Vagina (tissue), 2 donors: ENCODE results near the gene HSPA1B. TPM values are rescaled to one million over a fixed set of nuclear protein-coding genes. Genes with fewer than 3 reads are reported as not detected.
"Not testable (repeated sequence)": the region's sequence is repeated elsewhere in the genome, so short reads cannot be mapped to it uniquely, and the experiment has no call there.

ENCODE experiments used
- DNase-seq, 2 donors: peaks; one replicate each; pipeline ENCODE4 v3.0.0-alpha.2; 2017; ENCODE audit errors: extremely low spot score in 2 of 2
- H3K27ac ChIP-seq: fragments of 200-600 bp; sonication (generic); one replicate; pipeline ENCODE4 v1.5.1; 2019
- H3K27me3 ChIP-seq: fragments of 200-600 bp; sonication (generic); one replicate; pipeline ENCODE4 v1.5.1; 2019
- H3K36me3 ChIP-seq, 2 donors: fragments of 200-600 bp; sonication (generic); one replicate each; pipeline ENCODE4 v1.5.1; 2017 to 2019
- H3K4me1 ChIP-seq: fragments of 200-600 bp; sonication (generic); one replicate; pipeline ENCODE4 v1.5.1; 2019
- H3K4me3 ChIP-seq, 2 donors: fragments of 200-600 bp; sonication (generic); 1 replicate in 1 of 2; 2 replicates in 1 of 2; pipeline ENCODE4 v1.5.1; 2016 to 2019
- H3K9me3 ChIP-seq: fragments of 200-600 bp; sonication (generic); one replicate; pipeline ENCODE4 v1.5.1; 2019
- CTCF ChIP-seq, 3 experiments: fragments of 450-650 bp in 2 of 3; fragments of 200-600 bp in 1 of 3; sonication (generic) in 1 of 3; IDR thresholded peaks; one replicate each; pipeline ENCODE4 v1.5.1; 2017 to 2019; ENCODE audit warnings: antibody characterized with exemption in 3 of 3, mild to moderate bottlenecking in 2 of 3, moderate library complexity in 2 of 3
- POLR2A ChIP-seq, 2 donors: fragments of 450-650 bp; IDR thresholded peaks; one replicate each; pipeline ENCODE4 v1.6.1; 2017; ENCODE audit warnings: antibody characterized with exemption in 2 of 2, mild to moderate bottlenecking in 2 of 2, moderate library complexity in 2 of 2
- POLR2AphosphoS5 ChIP-seq, 2 donors: sonication (generic); formaldehyde crosslinking; IDR thresholded peaks; one replicate each; pipeline ENCODE4 v1.9.0; 2017; ENCODE audit warnings: antibody characterized with exemption in 2 of 2, mild to moderate bottlenecking in 2 of 2, low read depth in 1 of 2; ENCODE audit not compliant: insufficient read depth in 1 of 2
- intact Hi-C: fragments of 100-400 bp; cut with DNase I; formaldehyde crosslinking; loops from one replicate; pipeline ENCODE4 v1.15.1; 2023
- total RNA-seq: library from RNA; depleted of rRNA; stranded (reverse); fragments of >200 nt; gene quantifications from one replicate; pipeline ENCODE4 v1.2.3, GENCODE V29; 2016

The HSPA1B gene
- total RNA-seq, 1 donor from 2014 or later, result 466 TPM

GRCh38 chr6:31844507-31844906 lies 17.0 kb downstream of the HSPA1B start:
- Histone ChIP-seq H3K9me3 (no peaks in the 10 kb centered on the region), H3K4me3 (no peak overlapping the region), H3K4me1 (no peaks in the 10 kb centered on the region), H3K36me3 (peaks cover 0 to 11% of the 10 kb centered on the region in 2 donors), H3K27me3 (no peaks in the 10 kb centered on the region), H3K27ac (no peak overlapping the region)
- intact Hi-C loops, result no loop called here
- TF ChIP-seq POLR2A (IDR thresholded peaks at IDR 0.05) (no peak), CTCF (IDR thresholded peaks at IDR 0.05) (no peak), POLR2AphosphoS5 (IDR thresholded peaks at IDR 0.05; ENCODE audit: insufficient read depth in 1 of 2, low read depth in 1 of 2) (no peak)
- no peak for DNase-seq

GRCh38 chr6:31847276-31847978 lies 19.9 kb downstream of the HSPA1B start:
- Histone ChIP-seq H3K36me3 (no peaks in the 10 kb centered on the region), H3K27ac (no peak overlapping the region), H3K4me1 (no peaks in the 10 kb centered on the region), H3K9me3 (no peaks in the 10 kb centered on the region), H3K27me3 (no peaks in the 10 kb centered on the region), H3K4me3 (no peak overlapping the region)
- TF ChIP-seq CTCF (IDR thresholded peaks at IDR 0.05) (no peak), POLR2A (IDR thresholded peaks at IDR 0.05) (no peak), POLR2AphosphoS5 (IDR thresholded peaks at IDR 0.05; ENCODE audit: insufficient read depth in 1 of 2, low read depth in 1 of 2) (no peak)
- no peak for DNase-seq
- intact Hi-C loops, result no loop called here

GRCh38 chr6:31850765-31851484 lies 23.4 kb downstream of the HSPA1B start:
- no peaks in the 10 kb centered on the region for H3K4me1 ChIP-seq
- TF ChIP-seq CTCF (IDR thresholded peaks at IDR 0.05) (no peak), POLR2A (IDR thresholded peaks at IDR 0.05) (no peak), POLR2AphosphoS5 (IDR thresholded peaks at IDR 0.05; ENCODE audit: insufficient read depth in 1 of 2, low read depth in 1 of 2) (no peak)
- no peaks in the 10 kb centered on the region for H3K9me3 ChIP-seq
- no peaks in the 10 kb centered on the region for H3K27me3 ChIP-seq
- intact Hi-C loops, result no loop called here
- DNase-seq, result no peak
- no peak overlapping the region for H3K27ac ChIP-seq
- H3K4me3 ChIP-seq, result no peak overlapping the region
- no peaks in the 10 kb centered on the region for H3K36me3 ChIP-seq

GRCh38 chr6:31851485-31851832 lies 23.9 kb downstream of the HSPA1B start:
- no peak overlapping the region for H3K27ac ChIP-seq
- no peaks in the 10 kb centered on the region for H3K36me3 ChIP-seq
- TF ChIP-seq POLR2AphosphoS5 (IDR thresholded peaks at IDR 0.05; ENCODE audit: insufficient read depth in 1 of 2, low read depth in 1 of 2) (no peak), CTCF (IDR thresholded peaks at IDR 0.05) (no peak), POLR2A (IDR thresholded peaks at IDR 0.05) (no peak)
- H3K4me3 ChIP-seq, result no peak overlapping the region
- DNase-seq, result no peak
- H3K4me1 ChIP-seq, result no peaks in the 10 kb centered on the region
- H3K27me3 ChIP-seq, result no peaks in the 10 kb centered on the region
- intact Hi-C loops, result no loop called here
- H3K9me3 ChIP-seq, result no peaks in the 10 kb centered on the region

- intact Hi-C loops, H3K9me3 ChIP-seq, H3K27ac ChIP-seq, DNase-seq, H3K27me3 ChIP-seq, H3K4me1 ChIP-seq, H3K36me3 ChIP-seq, H3K4me3 ChIP-seq: not testable (repeated sequence)
Observed at GRCh38 chr6:31851980-31852718, 24.6 kb downstream of the HSPA1B start.

- H3K27me3 ChIP-seq, H3K9me3 ChIP-seq, H3K27ac ChIP-seq, DNase-seq, H3K4me3 ChIP-seq, intact Hi-C loops: not testable (repeated sequence)
- Histone ChIP-seq H3K36me3 (peaks cover 0 to 15% of the 10 kb centered on the region in 2 donors), H3K4me1 (peaks cover 11% of the 10 kb centered on the region)
Observed at GRCh38 chr6:31857774-31858173, 30.2 kb downstream of the HSPA1B start.
